NB4 (cell line): ENCODE results near the gene PRKRA.

ENCODE experiments used
- CTCF ChIP-seq: IDR thresholded peaks from one replicate; pipeline ENCODE4 v1.5.1; 2012; ENCODE audit warnings: low read depth, low read length
- MAX ChIP-seq: IDR thresholded peaks from 2 replicates; pipeline ENCODE4 v1.6.1; 2011; ENCODE audit warnings: low read depth, low read length
- MYC ChIP-seq: IDR thresholded peaks from 2 replicates; pipeline ENCODE4 v1.6.1; 2011; ENCODE audit warnings: low read depth, low read length
- POLR2A ChIP-seq: IDR thresholded peaks from 2 replicates; pipeline ENCODE4 v1.6.1; 2011; ENCODE audit warnings: mild to moderate bottlenecking; ENCODE audit not compliant: insufficient read length; ENCODE audit errors: extremely low read depth

GRCh38 chr2:178449700-178450523 lies 1.1 kb downstream of the PRKRA start:
- no peak for TF ChIP-seq CTCF
- no peak for TF ChIP-seq POLR2A
- TF ChIP-seq MAX = no peak
- no peak for TF ChIP-seq MYC
